CD8-positive, alpha-beta memory T cell (primary cell): ENCODE results near the gene TRIM60. TPM values are rescaled to one million over a fixed set of nuclear protein-coding genes. Genes with fewer than 3 reads are reported as not detected.
A peak's percentile ranks its signal among the peaks of the same experiment; 100 is the strongest.

Experiments
- CTCF ChIA-PET: fragments of 350-600 bp; sonication (Branson Sonifier 250); formaldehyde crosslinking; loops from one replicate; lab custom pipeline; 2021; ENCODE audit warnings: antibody characterized with exemption; lab: Charles Lee
- POLR2A ChIA-PET: fragments of 350-600 bp; sonication (Branson Sonifier 250); formaldehyde crosslinking; loops from one replicate; lab custom pipeline; 2021; ENCODE audit warnings: antibody characterized with exemption; lab: Charles Lee
- DNase-seq, 5 donors: peaks; one replicate each; pipeline versions ENCODE4 v3.0.0 to v3.0.0-alpha.2; 2020 to 2022; ENCODE audit warnings: mixed read lengths in 1 of 5
- H3K27ac ChIP-seq: one replicate; pipeline ENCODE4 v1.7.0; 2013; ENCODE audit warnings: low read depth, mild to moderate bottlenecking, low read length, moderate library complexity
- H3K27me3 ChIP-seq: 2 replicates; pipeline ENCODE4 v1.7.0; 2013; ENCODE audit warnings: low read length, mild to moderate bottlenecking; ENCODE audit not compliant: insufficient read depth, poor library complexity, severe bottlenecking
- H3K36me3 ChIP-seq: 2 replicates; pipeline ENCODE4 v1.7.0; 2013; ENCODE audit warnings: mild to moderate bottlenecking, low read length, moderate library complexity; ENCODE audit not compliant: insufficient read depth
- H3K4me1 ChIP-seq: 2 replicates; pipeline ENCODE4 v1.7.0; 2013; ENCODE audit warnings: mild to moderate bottlenecking, low read length, moderate library complexity; ENCODE audit not compliant: insufficient read depth
- H3K4me3 ChIP-seq: 2 replicates; pipeline ENCODE4 v1.7.0; 2013; ENCODE audit warnings: mild to moderate bottlenecking, low read length
- H3K9me3 ChIP-seq: 2 replicates; pipeline ENCODE4 v1.7.0; 2013; ENCODE audit warnings: mild to moderate bottlenecking, low read length
- H3K27ac Mint-ChIP-seq, 8 donors: one replicate each; pipeline ENCODE4 v1.8.0; 2020 to 2021; ENCODE audit warnings: mixed read lengths in 8 of 8, mild to moderate bottlenecking in 6 of 8, inconsistent platforms in 3 of 8, moderate library complexity in 3 of 8
- H3K27me3 Mint-ChIP-seq, 2 donors: one replicate each; pipeline ENCODE4 v1.8.0; 2020 to 2021; ENCODE audit warnings: mixed read lengths in 2 of 2, mild to moderate bottlenecking in 1 of 2, moderate library complexity in 1 of 2
- H3K36me3 Mint-ChIP-seq, 3 donors: one replicate each; pipeline ENCODE4 v1.8.0; 2020 to 2021; ENCODE audit warnings: mixed read lengths in 3 of 3, inconsistent platforms in 1 of 3, mild to moderate bottlenecking in 1 of 3
- H3K4me1 Mint-ChIP-seq, 3 donors: one replicate each; pipeline ENCODE4 v1.8.0; 2020 to 2021; ENCODE audit warnings: mixed read lengths in 3 of 3, inconsistent platforms in 1 of 3, mild to moderate bottlenecking in 1 of 3
- H3K4me3 Mint-ChIP-seq, 7 donors: one replicate each; pipeline ENCODE4 v1.8.0; 2020 to 2021; ENCODE audit warnings: mixed read lengths in 7 of 7, mild to moderate bottlenecking in 6 of 7, moderate library complexity in 4 of 7, inconsistent platforms in 2 of 7
- H3K9me3 Mint-ChIP-seq, 5 donors: one replicate each; pipeline ENCODE4 v1.8.0; 2020 to 2022; ENCODE audit warnings: mixed read lengths in 5 of 5, mild to moderate bottlenecking in 3 of 5, moderate library complexity in 2 of 5, inconsistent platforms in 1 of 5
- polyA plus RNA-seq: library from polyadenylated mRNA; unstranded; fragments of 300-500 nt; fragmentation: Illumina TruSeq; gene quantifications from one replicate; pipeline ENCODE4 v1.2.3, GENCODE V29; 2021
- total RNA-seq, 2 experiments: library from RNA; stranded (reverse); gene quantifications; one replicate each; pipeline ENCODE4 v1.2.3, GENCODE V29; 2021

The TRIM60 gene
- total and polyA plus RNA-seq, 3 experiments from 2014 or later, result not detected

DNA sequence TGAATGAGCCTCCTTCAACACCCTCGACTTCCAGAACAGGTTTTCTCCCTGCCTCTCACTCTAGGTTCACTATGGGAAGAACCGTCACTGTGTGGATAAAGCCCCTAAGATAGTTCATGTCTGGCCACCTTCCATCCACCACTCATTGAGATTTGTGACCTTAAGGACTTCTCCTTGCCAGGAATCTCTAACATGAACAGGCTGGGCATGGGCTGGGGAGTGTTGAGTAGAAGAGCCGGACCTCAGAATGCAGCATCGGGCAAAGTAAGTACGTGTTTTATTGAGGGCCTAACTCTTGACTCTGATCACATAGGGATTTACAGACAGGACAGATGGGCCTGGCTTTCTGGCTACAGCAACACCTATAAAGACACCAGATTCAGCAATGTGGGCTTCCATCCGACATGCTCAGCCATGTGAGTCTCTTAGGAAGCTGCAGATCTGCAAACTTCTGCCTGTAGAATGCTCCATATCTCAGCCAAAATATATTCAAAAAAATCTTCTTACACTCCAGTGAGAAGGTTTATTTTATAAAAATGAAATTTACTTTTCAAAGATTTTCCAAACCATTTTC lies 26.4 kb upstream of the TRIM60 start:
- H3K9me3 Mint-ChIP-seq, result no peaks in the 10 kb centered on the region
- POLR2A ChIA-PET, result no interaction called here
- peaks cover 6 to 18% of the 10 kb centered on the region in 2 donors for H3K27me3 Mint-ChIP-seq
- DNase-seq, result no peak
- Histone ChIP-seq H3K27me3 (no peaks in the 10 kb centered on the region), H3K4me1 (no peaks in the 10 kb centered on the region), H3K36me3 (no peaks in the 10 kb centered on the region), H3K9me3 (no peaks in the 10 kb centered on the region), H3K4me3 (no peak overlapping the region), H3K27ac (no peak overlapping the region)
- peaks cover 0 to 7% (median 0%) of the 10 kb centered on the region in 3 donors for H3K4me1 Mint-ChIP-seq
- H3K4me3 Mint-ChIP-seq, result no peak overlapping the region
- no peaks in the 10 kb centered on the region for H3K36me3 Mint-ChIP-seq
- no peak overlapping the region for H3K27ac Mint-ChIP-seq
- CTCF ChIA-PET, result no interaction called here

DNA sequence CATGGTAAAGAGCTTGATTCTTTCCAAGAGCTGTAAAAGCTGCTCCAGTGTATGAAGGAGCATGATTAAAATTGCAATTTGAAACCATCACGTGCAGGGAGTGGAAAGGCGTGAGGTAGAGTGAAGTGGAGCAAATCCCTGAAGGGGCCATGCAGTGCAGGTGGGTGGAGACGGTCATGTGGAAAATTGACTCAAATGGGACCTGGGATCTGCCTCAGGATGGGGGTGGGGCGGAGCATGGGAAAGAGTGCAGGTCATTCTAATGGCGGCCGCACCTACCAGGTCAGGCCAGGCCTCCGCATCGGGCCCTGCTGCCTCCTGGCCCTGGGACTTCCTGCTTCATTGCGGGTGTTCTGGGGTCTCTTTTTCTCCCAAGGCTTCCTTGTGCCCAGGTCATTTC lies 25.3 kb upstream of the TRIM60 start:
- peaks cover 0 to 7% (median 0%) of the 10 kb centered on the region in 3 donors for H3K4me1 Mint-ChIP-seq
- no peak overlapping the region for H3K4me3 Mint-ChIP-seq
- H3K4me1 ChIP-seq, result no peaks in the 10 kb centered on the region
- ChIA-PET POLR2A (no interaction called here), CTCF (interaction anchor here (1.8 kb wide), 1 partner anchor 11 kb away, joined by 4 read pairs; no protein-coding TSS in a partner anchor)
- H3K27ac ChIP-seq, result no peak overlapping the region
- no peaks in the 10 kb centered on the region for H3K9me3 Mint-ChIP-seq
- no peaks in the 10 kb centered on the region for H3K36me3 Mint-ChIP-seq
- no peak overlapping the region for H3K4me3 ChIP-seq
- H3K27me3 Mint-ChIP-seq, result peaks cover 6 to 22% of the 10 kb centered on the region in 2 donors
- DNase-seq, result no peak
- no peak overlapping the region for H3K27ac Mint-ChIP-seq
- no peaks in the 10 kb centered on the region for H3K36me3 ChIP-seq
- no peaks in the 10 kb centered on the region for H3K27me3 ChIP-seq
- no peaks in the 10 kb centered on the region for H3K9me3 ChIP-seq

- Histone ChIP-seq H3K9me3 (no peaks in the 10 kb centered on the region), H3K27me3 (no peaks in the 10 kb centered on the region), H3K4me3 (no peak overlapping the region), H3K36me3 (no peaks in the 10 kb centered on the region), H3K27ac (no peak overlapping the region), H3K4me1 (no peaks in the 10 kb centered on the region)
- ChIA-PET CTCF (interaction anchor here (1.8 kb wide), 1 partner anchor 10 kb away, joined by 4 read pairs; no protein-coding TSS in a partner anchor), POLR2A (no interaction called here)
- Mint-ChIP-seq H3K27me3 (peaks cover 5 to 23% of the 10 kb centered on the region in 2 donors), H3K4me1 (peaks cover 0 to 7% (median 0%) of the 10 kb centered on the region in 3 donors), H3K9me3 (no peaks in the 10 kb centered on the region), H3K36me3 (no peaks in the 10 kb centered on the region), H3K27ac (no peak overlapping the region), H3K4me3 (no peak overlapping the region)
- DNase-seq, result no peak
Observed at GRCh38 chr4:165006886-165007285, 24.9 kb upstream of the TRIM60 start.

DNA sequence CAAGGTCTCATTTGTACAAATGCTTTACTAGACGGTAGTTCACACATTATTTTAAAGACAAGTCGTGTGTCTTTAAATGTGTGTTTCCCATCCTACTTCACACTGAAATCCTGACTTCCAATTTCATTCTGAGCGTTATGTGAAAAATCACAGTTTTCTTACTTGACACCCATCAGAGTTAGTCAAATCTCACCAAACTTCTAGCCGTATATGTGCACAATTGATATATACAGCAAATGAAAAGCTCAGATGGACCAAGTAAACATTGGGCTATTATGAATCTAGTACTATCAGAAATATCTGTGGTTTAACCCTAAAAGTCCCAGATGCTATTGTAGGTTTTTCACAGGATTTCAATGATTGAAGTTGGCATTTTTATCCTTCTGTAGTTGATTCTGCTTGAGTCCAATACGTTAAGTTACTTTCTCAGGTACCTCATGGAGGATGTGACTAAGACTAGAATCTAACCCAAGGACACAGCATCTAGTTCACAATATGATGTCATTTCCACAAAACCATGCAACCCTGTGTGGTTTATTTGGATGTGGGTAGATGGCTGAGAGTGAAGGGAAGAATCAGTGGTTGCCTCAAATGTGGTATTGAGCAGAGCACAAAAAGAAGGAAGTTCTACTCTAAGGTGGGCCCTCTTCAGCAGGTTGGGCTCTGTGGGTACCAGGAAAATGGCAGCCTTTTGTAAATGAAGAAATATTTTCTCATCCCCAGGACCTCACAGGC lies 22.1 kb upstream of the TRIM60 start:
- CTCF ChIA-PET, result no interaction called here
- no peaks in the 10 kb centered on the region for H3K36me3 Mint-ChIP-seq
- no peaks in the 10 kb centered on the region for H3K9me3 Mint-ChIP-seq
- Histone ChIP-seq H3K27me3 (no peaks in the 10 kb centered on the region), H3K9me3 (no peaks in the 10 kb centered on the region), H3K36me3 (no peaks in the 10 kb centered on the region), H3K27ac (no peak overlapping the region), H3K4me3 (no peak overlapping the region), H3K4me1 (no peaks in the 10 kb centered on the region)
- H3K27ac Mint-ChIP-seq, result no peak overlapping the region
- peak overlapping the region in 1 of 7 donors; percentile 73 for H3K4me3 Mint-ChIP-seq
- H3K27me3 Mint-ChIP-seq, result peaks cover 5 to 30% of the 10 kb centered on the region in 2 donors
- peaks cover 0 to 7% (median 0%) of the 10 kb centered on the region in 3 donors for H3K4me1 Mint-ChIP-seq
- POLR2A ChIA-PET, result no interaction called here
- DNase-seq, result peak in 1 of 5 donors; percentile 6

GRCh38 chr4:165010487-165010886 lies 21.3 kb upstream of the TRIM60 start:
- CTCF ChIA-PET, result no interaction called here
- H3K4me3 Mint-ChIP-seq, result no peak overlapping the region

DNA sequence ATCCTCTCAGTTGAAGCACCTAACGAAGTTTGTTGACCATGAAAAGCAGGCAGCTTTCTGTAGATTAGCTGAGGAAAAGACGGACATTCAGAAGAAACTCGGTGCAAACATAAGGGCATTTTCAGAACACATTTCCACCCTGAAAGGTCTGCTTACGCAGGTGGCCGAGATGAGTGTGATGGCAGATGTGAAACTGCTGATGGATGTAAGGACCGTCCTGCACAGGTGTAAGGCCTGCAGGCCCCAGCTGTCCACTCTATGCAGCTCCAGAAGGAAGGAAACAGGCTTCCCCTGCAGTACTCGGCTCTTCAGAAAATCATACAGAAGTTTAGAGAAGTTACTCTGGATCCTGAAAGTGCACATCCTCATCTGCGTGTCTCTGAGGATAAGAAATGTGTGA lies 20.8 kb upstream of the TRIM60 start:
- no peak for DNase-seq
- H3K27me3 Mint-ChIP-seq, result peaks cover 5 to 23% of the 10 kb centered on the region in 2 donors
- no peaks in the 10 kb centered on the region for H3K9me3 ChIP-seq
- H3K4me1 Mint-ChIP-seq, result peaks cover 0 to 7% (median 0%) of the 10 kb centered on the region in 3 donors
- no peaks in the 10 kb centered on the region for H3K4me1 ChIP-seq
- H3K27ac Mint-ChIP-seq, result peak overlapping the region in 1 of 8 donors; percentile 47
- H3K36me3 ChIP-seq, result no peaks in the 10 kb centered on the region
- H3K9me3 Mint-ChIP-seq, result no peaks in the 10 kb centered on the region
- H3K27me3 ChIP-seq, result no peaks in the 10 kb centered on the region
- no peak overlapping the region for H3K27ac ChIP-seq
- POLR2A ChIA-PET, result no interaction called here
- H3K36me3 Mint-ChIP-seq, result no peaks in the 10 kb centered on the region
- CTCF ChIA-PET, result no interaction called here
- no peak overlapping the region for H3K4me3 ChIP-seq
- H3K4me3 Mint-ChIP-seq, result no peak overlapping the region

More at GRCh38 chr4:165010487-165010886, 21.3 kb upstream of the TRIM60 start:
- H3K27me3 Mint-ChIP-seq, result peaks cover 5 to 24% of the 10 kb centered on the region in 2 donors
- no peaks in the 10 kb centered on the region for H3K27me3 ChIP-seq
- no peaks in the 10 kb centered on the region for H3K9me3 ChIP-seq
- no peaks in the 10 kb centered on the region for H3K4me1 ChIP-seq
- DNase-seq, result no peak
- POLR2A ChIA-PET, result no interaction called here
- H3K27ac Mint-ChIP-seq, result peak overlapping the region in 1 of 8 donors; percentile 47
- no peaks in the 10 kb centered on the region for H3K36me3 ChIP-seq
- no peaks in the 10 kb centered on the region for H3K36me3 Mint-ChIP-seq
- peaks cover 0 to 7% (median 0%) of the 10 kb centered on the region in 3 donors for H3K4me1 Mint-ChIP-seq
- no peaks in the 10 kb centered on the region for H3K9me3 Mint-ChIP-seq
- H3K27ac ChIP-seq, result no peak overlapping the region
- H3K4me3 ChIP-seq, result no peak overlapping the region

GRCh38 chr4:165011403-165011802 lies 20.4 kb upstream of the TRIM60 start:
- ChIA-PET POLR2A (no interaction called here), CTCF (no interaction called here)
- no peaks in the 10 kb centered on the region for H3K27me3 ChIP-seq
- H3K4me3 ChIP-seq, result no peak overlapping the region
- no peaks in the 10 kb centered on the region for H3K36me3 ChIP-seq
- no peaks in the 10 kb centered on the region for H3K4me1 ChIP-seq
- no peaks in the 10 kb centered on the region for H3K36me3 Mint-ChIP-seq
- H3K9me3 Mint-ChIP-seq, result no peaks in the 10 kb centered on the region
- no peak overlapping the region for H3K27ac ChIP-seq
- H3K4me3 Mint-ChIP-seq, result no peak overlapping the region
- H3K4me1 Mint-ChIP-seq, result peaks cover 0 to 7% (median 0%) of the 10 kb centered on the region in 3 donors
- H3K27ac Mint-ChIP-seq, result no peak overlapping the region
- peaks cover 5 to 23% of the 10 kb centered on the region in 2 donors for H3K27me3 Mint-ChIP-seq
- no peaks in the 10 kb centered on the region for H3K9me3 ChIP-seq
- no peak for DNase-seq

DNA sequence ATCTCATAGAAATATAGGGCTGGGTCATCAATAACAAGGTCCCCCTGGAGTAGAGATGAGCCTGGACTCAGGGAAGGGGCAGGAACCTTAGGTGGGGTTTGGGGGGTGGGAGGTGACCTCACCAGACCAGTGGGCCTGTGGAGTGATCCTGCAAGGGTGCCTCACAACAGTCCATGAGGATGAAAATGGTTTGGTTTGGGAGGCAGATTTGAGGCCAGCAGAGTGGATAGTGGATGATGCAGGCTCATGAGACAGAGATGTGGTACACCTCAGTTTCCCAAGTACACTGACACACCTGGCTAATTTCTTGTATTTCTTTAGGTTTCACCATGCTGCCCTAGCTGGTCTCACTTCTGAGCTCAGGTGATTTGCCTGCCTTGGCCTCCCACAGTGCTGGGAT lies 18.1 kb upstream of the TRIM60 start:
- H3K9me3 Mint-ChIP-seq, result no peaks in the 10 kb centered on the region
- no peaks in the 10 kb centered on the region for H3K36me3 ChIP-seq
- ChIA-PET CTCF (no interaction called here), POLR2A (no interaction called here)
- H3K27ac Mint-ChIP-seq, result no peak overlapping the region
- no peaks in the 10 kb centered on the region for H3K27me3 ChIP-seq
- H3K27me3 Mint-ChIP-seq, result peaks cover 11 to 15% of the 10 kb centered on the region in 2 donors
- no peaks in the 10 kb centered on the region for H3K9me3 ChIP-seq
- H3K4me3 Mint-ChIP-seq, result no peak overlapping the region
- no peak overlapping the region for H3K27ac ChIP-seq
- no peak overlapping the region for H3K4me3 ChIP-seq
- no peaks in the 10 kb centered on the region for H3K36me3 Mint-ChIP-seq
- H3K4me1 Mint-ChIP-seq, result peaks cover 3 to 11% (median 4%) of the 10 kb centered on the region in 3 donors
- no peaks in the 10 kb centered on the region for H3K4me1 ChIP-seq
- DNase-seq, result no peak
